ENCODE results near the gene MAPK8.
"Not testable (repeated sequence)": the region's sequence is repeated elsewhere in the genome, so short reads cannot be mapped to it uniquely, and the experiment has no call there.

MAPK8 gene

DNA sequence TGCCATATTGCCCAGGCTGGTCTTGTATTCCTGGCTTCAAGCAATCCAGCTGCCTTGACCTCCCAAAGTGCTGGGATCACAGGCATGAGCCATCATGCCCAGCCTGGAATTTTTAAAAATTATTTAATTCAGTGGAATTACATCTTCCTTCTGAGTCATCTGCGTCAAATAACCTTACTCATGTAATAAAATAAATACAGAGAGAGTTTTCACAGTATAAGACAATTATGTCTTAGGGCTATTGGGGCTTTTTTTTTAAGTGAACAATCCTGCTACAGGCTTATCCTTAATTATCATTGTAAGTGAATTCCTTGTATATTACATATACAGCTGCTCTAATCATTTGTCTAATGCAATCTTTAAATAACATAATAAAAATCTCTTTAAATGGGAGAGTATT lies 108.3 kb downstream of the MAPK8 start:
- Histone ChIP-seq H3K27me3 (no peaks in the 10 kb centered on the region), H3K36me3 (peaks cover 4% of the 10 kb centered on the region; the same call in 1 of the 2 replicates)
- DNase-seq, result no peak

DNA sequence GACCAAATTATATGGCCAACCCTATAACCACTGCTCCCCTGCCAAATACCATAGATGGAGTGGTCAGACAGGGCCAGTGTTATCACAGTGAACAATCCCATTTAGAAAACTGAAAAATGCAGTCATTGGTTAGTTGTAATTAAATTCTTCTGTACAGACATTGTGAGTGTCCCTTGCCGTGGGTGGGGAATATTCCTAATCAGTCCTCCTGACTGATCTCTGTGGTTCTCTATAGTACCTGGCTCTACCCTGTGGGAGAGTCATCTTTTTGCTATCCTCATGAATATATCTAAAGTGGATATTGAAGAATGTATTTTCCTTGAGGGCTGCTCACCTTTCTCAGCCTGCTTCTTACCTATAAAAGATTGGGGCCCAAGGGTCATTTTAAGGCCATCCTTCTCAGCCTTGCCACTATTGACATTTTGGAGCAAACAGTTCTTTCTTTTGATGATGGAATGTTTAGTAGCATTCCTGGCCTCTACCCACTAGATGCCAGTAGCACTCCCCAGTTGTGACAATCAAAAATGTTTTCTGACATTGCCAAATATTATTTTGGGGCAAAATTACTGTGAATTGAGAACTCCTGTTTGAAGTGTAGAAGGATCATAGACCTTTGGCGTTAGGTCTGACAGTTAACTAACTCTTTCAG lies 110.2 kb downstream of the MAPK8 start:
- Histone ChIP-seq H3K36me3 (no peaks in the 10 kb centered on the region), H3K4me3 (ENCODE audit: low read depth, low read length) (no peak overlapping the region), H3K9me3 (no peaks in the 10 kb centered on the region), H3K4me1 (no peaks in the 10 kb centered on the region), H3K27me3 (no peaks in the 10 kb centered on the region)
- DNase-seq, result no peak
- TF ChIP-seq, protein P1, sequence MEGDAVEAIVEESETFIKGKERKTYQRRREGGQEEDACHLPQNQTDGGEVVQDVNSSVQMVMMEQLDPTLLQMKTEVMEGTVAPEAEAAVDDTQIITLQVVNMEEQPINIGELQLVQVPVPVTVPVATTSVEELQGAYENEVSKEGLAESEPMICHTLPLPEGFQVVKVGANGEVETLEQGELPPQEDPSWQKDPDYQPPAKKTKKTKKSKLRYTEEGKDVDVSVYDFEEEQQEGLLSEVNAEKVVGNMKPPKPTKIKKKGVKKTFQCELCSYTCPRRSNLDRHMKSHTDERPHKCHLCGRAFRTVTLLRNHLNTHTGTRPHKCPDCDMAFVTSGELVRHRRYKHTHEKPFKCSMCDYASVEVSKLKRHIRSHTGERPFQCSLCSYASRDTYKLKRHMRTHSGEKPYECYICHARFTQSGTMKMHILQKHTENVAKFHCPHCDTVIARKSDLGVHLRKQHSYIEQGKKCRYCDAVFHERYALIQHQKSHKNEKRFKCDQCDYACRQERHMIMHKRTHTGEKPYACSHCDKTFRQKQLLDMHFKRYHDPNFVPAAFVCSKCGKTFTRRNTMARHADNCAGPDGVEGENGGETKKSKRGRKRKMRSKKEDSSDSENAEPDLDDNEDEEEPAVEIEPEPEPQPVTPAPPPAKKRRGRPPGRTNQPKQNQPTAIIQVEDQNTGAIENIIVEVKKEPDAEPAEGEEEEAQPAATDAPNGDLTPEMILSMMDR (IDR thresholded peaks at IDR 0.05; ENCODE audit: low read depth, low read length), result no peak

More for the DNA sequence above, 108.3 kb downstream of the MAPK8 start:
- Histone ChIP-seq H3K9me3 (no peaks in the 10 kb centered on the region), H3K4me3 (ENCODE audit: low read depth, low read length) (no peak overlapping the region), H3K4me1 (no peaks in the 10 kb centered on the region)
- TF ChIP-seq, protein P1 (IDR thresholded peaks at IDR 0.05; ENCODE audit: low read depth, low read length), result no peak

DNA sequence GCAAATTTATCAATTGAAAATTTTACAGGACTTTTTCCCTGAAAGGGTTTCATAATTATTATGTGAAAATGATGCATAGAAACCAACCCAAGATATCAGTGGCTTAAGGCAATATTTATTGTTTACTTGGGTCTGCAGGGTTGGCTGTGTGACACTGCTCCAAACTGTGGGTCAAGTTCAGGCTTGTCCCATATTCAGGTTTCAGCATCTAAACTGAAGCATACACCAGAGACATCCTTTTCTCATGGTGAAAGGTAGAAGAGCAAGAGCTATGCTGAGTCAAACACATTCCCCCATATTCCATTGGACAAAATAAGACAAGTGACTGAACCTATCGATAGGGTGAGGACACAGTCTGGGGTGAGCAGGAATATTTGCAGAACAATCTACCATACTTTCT lies 110.9 kb downstream of the MAPK8 start:
- Histone ChIP-seq H3K4me1 (no peaks in the 10 kb centered on the region), H3K9me3 (no peaks in the 10 kb centered on the region), H3K27me3 (no peaks in the 10 kb centered on the region), H3K4me3 (ENCODE audit: low read depth, low read length) (no peak overlapping the region), H3K36me3 (no peaks in the 10 kb centered on the region)
- no peak for DNase-seq
- TF ChIP-seq, protein P1 (IDR thresholded peaks at IDR 0.05; ENCODE audit: low read depth, low read length), result no peak

DNA sequence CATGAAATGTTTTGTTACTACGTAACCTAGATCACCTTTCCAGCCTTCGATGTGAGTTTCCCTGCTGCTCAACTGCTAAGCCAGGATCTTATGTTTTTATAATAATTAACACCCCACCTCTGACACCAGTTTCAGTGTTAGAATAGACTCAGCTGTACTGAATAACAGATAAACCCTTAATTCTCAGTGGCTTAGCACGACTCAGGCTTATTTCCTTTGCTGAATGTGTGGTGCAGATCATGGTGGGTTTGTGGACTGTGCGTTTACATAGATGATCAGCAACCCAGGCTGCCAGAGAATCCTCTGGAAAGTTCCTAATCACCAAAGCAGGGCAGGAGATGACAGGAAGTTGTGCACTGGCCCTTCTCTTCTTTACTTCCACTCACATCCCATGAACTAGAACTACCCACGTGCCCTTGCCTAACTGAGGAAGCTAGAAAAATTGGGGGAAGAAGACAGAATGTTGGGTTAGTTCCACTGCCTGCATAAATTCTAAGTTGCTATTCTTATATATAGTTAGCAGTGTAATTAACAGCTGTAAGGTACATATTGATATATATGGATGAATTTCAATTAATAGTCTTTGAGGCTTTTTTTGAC lies 111.8 kb downstream of the MAPK8 start:
- no peaks in the 10 kb centered on the region for H3K27me3 ChIP-seq
- no peaks in the 10 kb centered on the region for H3K9me3 ChIP-seq
- TF ChIP-seq, protein P1 (IDR thresholded peaks at IDR 0.05; ENCODE audit: low read depth, low read length), result no peak

DNA sequence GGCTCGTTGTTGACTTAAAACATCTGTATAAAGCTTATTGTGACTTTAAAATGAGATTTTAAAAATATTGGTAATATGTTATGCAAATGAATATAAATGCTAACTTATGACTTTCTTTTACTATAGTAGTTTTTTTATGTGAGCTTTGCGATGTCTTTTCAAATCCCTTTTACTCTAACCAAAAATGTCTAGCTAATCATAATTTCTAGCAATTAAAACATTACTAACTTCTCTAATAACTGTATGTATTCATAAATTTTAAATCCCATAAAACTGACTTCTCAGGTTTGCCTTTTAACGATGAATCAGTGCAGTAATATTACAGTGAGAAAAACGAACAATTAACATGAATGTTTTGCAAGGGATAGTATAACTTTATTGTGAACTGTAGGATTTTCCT lies 113.2 kb downstream of the MAPK8 start:
- Histone ChIP-seq H3K4me1 (no peaks in the 10 kb centered on the region), H3K4me3 (ENCODE audit: low read depth, low read length) (no peak overlapping the region), H3K27me3 (no peaks in the 10 kb centered on the region), H3K9me3 (no peaks in the 10 kb centered on the region), H3K36me3 (no peaks in the 10 kb centered on the region; the same call in 1 of the 2 replicates)
- TF ChIP-seq, protein P1 (IDR thresholded peaks at IDR 0.05; ENCODE audit: low read depth, low read length), result no peak
- no peak for DNase-seq

More for the DNA sequence above, 111.8 kb downstream of the MAPK8 start:
- no peaks in the 10 kb centered on the region for H3K36me3 ChIP-seq
- DNase-seq, result no peak
- H3K4me3 ChIP-seq (ENCODE audit: low read depth, low read length), result no peak overlapping the region
- H3K4me1 ChIP-seq, result no peaks in the 10 kb centered on the region

DNA sequence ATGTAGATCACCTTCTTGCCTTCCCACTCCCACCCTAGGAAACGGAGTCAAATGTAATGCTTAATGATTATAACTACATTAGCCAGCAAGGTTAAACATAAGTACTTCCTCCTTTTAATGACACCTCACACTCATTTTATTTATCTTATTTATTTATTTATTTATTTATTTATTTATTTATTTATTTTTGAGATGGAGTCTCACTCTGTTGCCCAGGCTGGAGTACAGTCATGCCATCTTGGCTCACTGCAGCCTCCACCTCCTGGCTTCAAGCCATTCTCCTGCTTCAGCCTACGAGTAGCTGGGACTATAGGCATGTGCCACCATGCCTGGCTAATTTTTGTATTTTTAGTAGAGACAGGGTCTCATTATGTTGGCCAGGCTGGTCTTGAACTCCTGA lies 115.4 kb downstream of the MAPK8 start:
- not testable (repeated sequence) for DNase-seq; H3K4me3 ChIP-seq (ENCODE audit: low read depth, low read length)

More for the DNA sequence above, 115.4 kb downstream of the MAPK8 start:
- H3K27me3 ChIP-seq, H3K36me3 ChIP-seq, H3K9me3 ChIP-seq, H3K4me1 ChIP-seq: not testable (repeated sequence)

All from BE2C (cell line).